GM12891 (cell line): ENCODE measurements around the gene EEF1AKMT2.

Experiments used
- DNase-seq: peaks from one replicate; pipeline ENCODE4 v3.0.0; 2011; ENCODE audit warnings: low spot score; ENCODE audit not compliant: insufficient read length
- FAIRE-seq: peaks from 2 replicates; lab custom pipeline; 2011; peaks lifted over from hg19 to GRCh38; lab: Jason Lieb, UNC
- PAX5 ChIP-seq: IDR thresholded peaks from 2 replicates; pipeline ENCODE4 v1.6.1; 2011; ENCODE audit warnings: low read length, moderate library complexity, mild to moderate bottlenecking; ENCODE audit not compliant: insufficient read depth, severe bottlenecking
- POLR2A ChIP-seq: IDR thresholded peaks from 2 replicates; pipeline ENCODE4 v1.6.1; 2011; ENCODE audit warnings: low read depth, low read length, control low read depth
- POLR2AphosphoS5 ChIP-seq: IDR thresholded peaks from 2 replicates; pipeline ENCODE4 v1.6.1; 2011; ENCODE audit warnings: low read depth, low read length, control low read depth
- POU2F2 ChIP-seq: IDR thresholded peaks from 2 replicates; pipeline ENCODE4 v1.6.1; 2011; ENCODE audit warnings: low read depth, mild to moderate bottlenecking, control low read depth, low read length, moderate library complexity
- SPI1 ChIP-seq: IDR thresholded peaks from 2 replicates; pipeline ENCODE4 v1.6.1; 2011; ENCODE audit warnings: low read depth, low read length, control low read depth
- TAF1 ChIP-seq: IDR thresholded peaks from 2 replicates; pipeline ENCODE4 v1.6.1; 2011; ENCODE audit warnings: low read depth, low read length, control low read depth

EEF1AKMT2 gene

GRCh38 chr10:124711145-124711544 lies 80.5 kb downstream of the EEF1AKMT2 start:
- FAIRE-seq (no peak), DNase-seq (no peak)
- TF ChIP-seq TAF1 (no peak), PAX5 (no peak), POU2F2 (no peak), POLR2AphosphoS5 (no peak)

- DNase-seq = no peak
- no peak for TF ChIP-seq SPI1
- FAIRE-seq = no peak
Measured at GRCh38 chr10:124710266-124710881, 81.3 kb downstream of the EEF1AKMT2 start.

- FAIRE-seq (no peak), DNase-seq (no peak)
- TF ChIP-seq POLR2A (no peak), SPI1 (no peak), POU2F2 (no peak), TAF1 (no peak), PAX5 (no peak), POLR2AphosphoS5 (no peak)
Measured at GRCh38 chr10:124709861-124710260, 81.8 kb downstream of the EEF1AKMT2 start.

- FAIRE-seq = no peak
- DNase-seq = no peak
- no peak for TF ChIP-seq POLR2A
- no peak for TF ChIP-seq TAF1
- no peak for TF ChIP-seq POLR2AphosphoS5
- TF ChIP-seq PAX5 = no peak
- no peak for TF ChIP-seq SPI1
- TF ChIP-seq POU2F2 = no peak
Measured at GRCh38 chr10:124708922-124709520, 82.7 kb downstream of the EEF1AKMT2 start.

- DNase-seq (no peak), FAIRE-seq (no peak)
- no peak for TF ChIP-seq TAF1
- TF ChIP-seq POU2F2 = no peak
- no peak for TF ChIP-seq PAX5
- TF ChIP-seq POLR2A = no peak
- TF ChIP-seq POLR2AphosphoS5 = no peak
- TF ChIP-seq SPI1 = no peak
Measured at GRCh38 chr10:124708246-124708779, 83.4 kb downstream of the EEF1AKMT2 start.
